NT2/D1 (cell line): ENCODE data around the gene TTBK2.
A peak's percentile ranks its signal among the peaks of the same experiment; 100 is the strongest.
"Not testable (repeated sequence)": the region's sequence is repeated elsewhere in the genome, so short reads cannot be mapped to it uniquely, and the experiment has no call there.

Source experiments
- DNase-seq: peaks from one replicate; pipeline ENCODE4 v3.0.0-alpha.2; 2011; ENCODE audit warnings: low read depth, low spot score
- H3K27me3 ChIP-seq: 2 replicates; pipeline ENCODE4 v1.6.0; 2011; ENCODE audit warnings: mild to moderate bottlenecking; ENCODE audit not compliant: insufficient read length, insufficient read depth
- H3K36me3 ChIP-seq: 2 replicates; pipeline ENCODE4 v1.6.1; 2011; ENCODE audit warnings: mild to moderate bottlenecking, low read length, mixed read lengths; ENCODE audit not compliant: insufficient read depth, insufficient read length
- H3K4me1 ChIP-seq: 2 replicates; pipeline ENCODE4 v1.5.1; 2011; ENCODE audit not compliant: insufficient read depth, insufficient read length
- H3K4me3 ChIP-seq: 2 replicates; pipeline ENCODE4 v1.5.1; 2011; ENCODE audit warnings: low read depth; ENCODE audit not compliant: insufficient read length
- H3K9ac ChIP-seq: 2 replicates; pipeline ENCODE4 v1.6.0; 2011; ENCODE audit warnings: low read depth; ENCODE audit not compliant: insufficient read length
- H3K9me3 ChIP-seq: 2 replicates; pipeline ENCODE4 v1.5.1; 2011; ENCODE audit warnings: mild to moderate bottlenecking, low read length; ENCODE audit not compliant: insufficient read depth
- SUZ12 ChIP-seq: IDR thresholded peaks from 2 replicates; pipeline ENCODE4 v1.6.1; 2011; ENCODE audit not compliant: insufficient read length, insufficient read depth; ENCODE audit errors: extremely low read depth
- YY1 ChIP-seq: IDR thresholded peaks from 2 replicates; pipeline ENCODE4 v1.6.1; 2011; ENCODE audit not compliant: insufficient read length, insufficient read depth
- ZNF274 ChIP-seq: IDR thresholded peaks from 2 replicates; pipeline ENCODE4 v1.6.1; 2011; ENCODE audit warnings: mild to moderate bottlenecking, low read depth, low read length

TTBK2 gene

DNA sequence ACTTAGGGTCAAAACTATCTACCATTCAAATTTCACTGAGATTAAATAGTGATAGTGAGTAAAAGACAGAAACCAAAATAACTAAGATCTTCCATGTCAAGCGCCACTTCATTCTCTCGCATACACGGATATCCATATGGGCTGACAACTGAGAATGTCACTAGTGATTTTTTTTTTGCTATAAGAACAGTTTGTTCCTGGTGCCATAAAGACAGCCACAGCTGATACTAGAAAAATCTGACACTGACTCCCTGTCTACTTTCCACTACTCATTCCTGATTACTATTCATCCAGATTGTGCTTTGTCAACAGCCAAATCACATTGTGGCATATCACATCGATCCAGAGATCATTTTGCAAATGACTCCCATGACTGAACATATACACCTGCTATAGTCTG is 137.9 kb downstream of the TTBK2 start:
- H3K4me3 ChIP-seq: no peak overlapping the region
- H3K4me1 ChIP-seq: no peaks in the 10 kb centered on the region
- DNase-seq: no peak
- H3K9me3 ChIP-seq: no peaks in the 10 kb centered on the region
- peaks cover 5% of the 10 kb centered on the region for H3K36me3 ChIP-seq
- H3K9ac ChIP-seq: no peak overlapping the region
- H3K27me3 ChIP-seq: no peaks in the 10 kb centered on the region
- no peak for TF ChIP-seq SUZ12

DNA sequence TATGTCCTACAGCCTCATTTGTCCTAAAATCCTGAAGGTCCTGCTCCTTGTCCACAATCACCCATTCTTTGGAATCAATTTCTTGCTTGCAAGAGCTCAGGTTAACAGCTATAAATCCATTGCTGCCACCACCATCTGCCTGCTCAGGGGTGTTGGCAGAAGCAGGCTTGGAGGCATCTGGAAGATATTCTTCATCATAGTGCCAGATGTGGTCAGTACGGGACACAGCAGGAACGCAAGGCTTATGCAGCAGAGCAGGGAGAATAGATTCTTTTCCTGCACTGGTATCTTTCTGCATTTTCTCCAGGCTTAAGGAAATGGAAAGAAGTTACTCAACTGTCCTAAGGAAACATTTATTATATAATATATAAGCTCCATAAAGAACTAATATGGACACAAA is 145.2 kb downstream of the TTBK2 start:
- DNase-seq: no peak
- TF ChIP-seq YY1: no peak
- no peak for TF ChIP-seq SUZ12
- no peak for TF ChIP-seq ZNF274
- Histone ChIP-seq H3K9ac (no peak overlapping the region), H3K27me3 (no peaks in the 10 kb centered on the region), H3K9me3 (no peaks in the 10 kb centered on the region), H3K4me1 (no peaks in the 10 kb centered on the region), H3K4me3 (no peak overlapping the region), H3K36me3 (peaks cover 6% of the 10 kb centered on the region)

DNA sequence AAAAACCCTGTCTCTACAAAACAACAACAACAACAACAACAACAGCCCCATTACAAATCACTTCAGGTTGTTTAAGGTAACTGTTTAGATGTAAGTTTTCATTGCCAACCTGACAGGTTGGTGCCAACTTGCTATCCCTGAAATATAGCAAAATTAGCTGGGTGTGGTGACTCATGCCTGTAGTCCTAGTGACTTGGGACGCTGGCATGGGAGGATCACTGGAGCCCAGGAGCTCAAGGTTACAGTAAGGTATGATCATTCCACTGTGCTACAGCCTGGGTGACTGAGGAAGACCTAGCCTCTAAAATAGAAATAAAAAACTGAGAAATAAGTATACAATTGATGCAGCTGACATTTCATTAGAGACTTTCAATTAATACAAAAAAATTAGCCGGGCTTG is 147.7 kb downstream of the TTBK2 start:
- H3K4me3 ChIP-seq: no peak overlapping the region
- no peak for DNase-seq
- TF ChIP-seq SUZ12 (no peak), YY1 (no peak)

DNA sequence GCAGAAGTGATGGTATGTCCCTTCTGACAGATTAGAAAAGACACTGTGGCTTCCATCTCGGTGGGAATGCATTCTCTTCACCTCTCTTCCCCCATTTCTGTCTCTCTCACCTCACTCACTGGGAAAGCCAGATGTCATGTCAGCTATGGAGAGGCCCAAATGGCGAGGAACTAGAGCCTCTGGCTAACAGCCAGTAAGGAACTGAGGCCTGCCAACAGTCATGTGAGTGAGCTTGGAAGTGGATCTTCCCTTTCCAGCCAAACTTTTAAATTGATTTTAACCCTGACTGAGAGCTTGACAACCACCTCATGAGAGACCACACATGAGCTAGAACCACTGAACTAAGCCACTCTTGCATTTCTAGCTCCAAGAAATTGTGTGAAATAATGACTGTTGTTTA is 148.4 kb downstream of the TTBK2 start:
- Histone ChIP-seq H3K9me3 (no peaks in the 10 kb centered on the region), H3K4me3 (no peak overlapping the region), H3K9ac (no peak overlapping the region), H3K36me3 (peaks cover 6% of the 10 kb centered on the region), H3K27me3 (no peaks in the 10 kb centered on the region), H3K4me1 (no peaks in the 10 kb centered on the region)
- TF ChIP-seq ZNF274: no peak
- TF ChIP-seq YY1: no peak
- no peak for TF ChIP-seq SUZ12
- DNase-seq: no peak

More for the DNA sequence above, 147.7 kb downstream of the TTBK2 start:
- Histone ChIP-seq H3K27me3 (no peaks in the 10 kb centered on the region), H3K9ac (no peak overlapping the region), H3K36me3 (peaks cover 6% of the 10 kb centered on the region), H3K9me3 (no peaks in the 10 kb centered on the region), H3K4me1 (no peaks in the 10 kb centered on the region)

DNA sequence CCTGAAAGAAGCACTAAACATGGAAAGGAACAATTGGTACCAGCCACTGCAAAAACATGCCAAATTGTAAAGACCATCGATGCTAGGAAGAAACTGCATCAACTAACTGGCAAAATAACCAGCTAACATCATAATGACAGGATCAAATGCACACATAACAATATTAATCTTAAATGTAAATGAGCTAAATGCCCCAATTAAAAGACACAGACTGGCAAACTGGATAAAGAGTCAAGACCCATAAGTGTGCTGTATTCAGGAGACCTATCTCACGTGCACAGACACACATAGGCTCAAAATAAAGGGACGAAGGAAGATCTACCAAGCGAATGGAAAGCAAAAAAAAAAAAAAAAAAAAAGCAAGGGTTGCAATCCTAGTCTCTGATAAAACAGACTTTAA is 154.5 kb downstream of the TTBK2 start:
- H3K36me3 ChIP-seq, DNase-seq, H3K9me3 ChIP-seq, H3K27me3 ChIP-seq, H3K4me1 ChIP-seq, H3K4me3 ChIP-seq, H3K9ac ChIP-seq: not testable (repeated sequence)

DNA sequence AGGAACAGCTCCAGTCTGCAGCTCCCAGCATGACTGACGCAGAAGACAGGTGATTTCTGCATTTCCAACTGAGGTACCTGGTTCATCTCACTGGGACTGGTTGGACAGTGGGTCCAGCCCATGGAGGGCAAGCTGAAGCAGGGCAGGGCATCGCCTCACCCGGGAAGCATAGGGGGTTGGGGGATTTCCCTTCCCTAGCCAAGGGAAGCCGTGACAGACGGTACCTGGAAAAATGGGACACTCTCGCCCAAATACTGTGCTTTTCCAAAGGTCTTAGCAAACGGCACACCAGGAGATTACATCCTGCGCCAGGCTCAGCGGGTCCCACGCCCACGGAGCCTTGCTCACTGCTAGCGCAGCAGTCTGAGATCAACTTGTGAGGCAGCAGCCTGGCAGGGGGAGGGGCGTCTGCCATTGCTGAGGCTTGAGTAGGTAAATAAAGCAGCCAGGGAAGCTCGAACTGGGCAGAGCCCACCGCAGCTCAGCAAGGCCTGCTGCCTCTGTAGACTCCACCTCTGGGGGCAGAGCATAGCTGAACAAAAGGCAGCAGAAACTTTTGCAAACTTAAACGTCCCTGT is 156.3 kb downstream of the TTBK2 start:
- not testable (repeated sequence) for H3K36me3 ChIP-seq, H3K9me3 ChIP-seq, DNase-seq, H3K4me1 ChIP-seq, H3K27me3 ChIP-seq
- H3K4me3 ChIP-seq: peak overlapping the region; percentile 6
- peak overlapping the region; percentile 42 for H3K9ac ChIP-seq

DNA sequence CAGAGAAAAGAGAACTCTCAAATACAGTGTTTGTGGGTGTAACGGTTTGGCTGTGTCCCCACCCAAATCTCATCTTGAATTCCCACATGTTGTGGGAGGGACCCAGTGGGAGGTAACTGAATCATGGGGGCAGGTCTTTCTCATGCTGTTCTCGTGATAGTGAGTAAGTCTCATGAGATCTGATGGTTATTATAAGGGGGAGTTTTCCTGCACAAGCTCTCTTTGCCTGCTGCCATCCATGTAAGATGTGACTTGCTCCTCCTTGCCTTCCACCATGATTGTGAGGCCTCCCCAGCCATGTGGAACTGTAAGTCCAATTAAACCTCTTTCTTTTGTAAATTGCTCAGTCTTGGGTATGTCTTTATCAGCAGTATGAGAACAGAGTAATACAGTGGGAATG is 158.8 kb downstream of the TTBK2 start:
- H3K9ac ChIP-seq, H3K36me3 ChIP-seq, H3K27me3 ChIP-seq, DNase-seq, H3K4me3 ChIP-seq, H3K4me1 ChIP-seq, H3K9me3 ChIP-seq: not testable (repeated sequence)

DNA sequence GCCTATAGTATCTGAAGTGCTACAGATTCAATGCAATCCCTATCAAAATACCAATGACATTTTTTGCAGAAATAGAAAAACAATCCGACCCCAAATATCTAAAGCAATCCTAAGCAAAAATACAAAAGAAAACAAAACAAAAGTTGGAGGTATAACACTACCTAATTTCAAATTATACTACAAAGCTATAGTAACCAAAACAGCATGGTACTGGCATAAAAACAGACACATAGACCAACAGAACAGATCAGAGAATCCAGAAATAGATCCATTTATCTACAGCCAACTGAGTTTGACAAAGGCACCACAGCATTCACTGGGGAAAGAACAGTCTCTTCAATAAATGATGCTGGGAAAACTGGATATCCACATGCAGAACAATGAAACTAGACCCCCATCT is 159.8 kb downstream of the TTBK2 start:
- H3K4me3 ChIP-seq: no peak overlapping the region
- TF ChIP-seq SUZ12: no peak
- peaks cover 6% of the 10 kb centered on the region; the same call in 1 of the 2 replicates for H3K9me3 ChIP-seq
- no peak for DNase-seq
- H3K4me1 ChIP-seq: peaks cover 3% of the 10 kb centered on the region
- no peaks in the 10 kb centered on the region for H3K36me3 ChIP-seq
- no peaks in the 10 kb centered on the region for H3K27me3 ChIP-seq
- no peak overlapping the region for H3K9ac ChIP-seq
